Common myeloid progenitor, CD34-positive (primary cell): ENCODE data around the gene CYTL1. TPM values are rescaled to one million over a fixed set of nuclear protein-coding genes. Genes with fewer than 3 reads are reported as not detected.
"Not testable (repeated sequence)": the region's sequence is repeated elsewhere in the genome, so short reads cannot be mapped to it uniquely, and the experiment has no call there.

Experiments used
- CTCF ChIA-PET: fragments of 350-600 bp; sonication (Branson Sonifier 250); formaldehyde crosslinking; loops from one replicate; lab custom pipeline; 2021; ENCODE audit warnings: antibody characterized with exemption; lab: Charles Lee
- POLR2A ChIA-PET: fragments of 350-600 bp; sonication (Branson Sonifier 250); formaldehyde crosslinking; loops from one replicate; lab custom pipeline; 2021; ENCODE audit warnings: antibody characterized with exemption; lab: Charles Lee
- DNase-seq, 3 donors: peaks; one replicate each; pipeline versions ENCODE4 v3.0.0 to v3.0.0-alpha.2; 2013
- H3K27ac ChIP-seq, 2 experiments: 1 replicate in 1 of 2; 2 replicates in 1 of 2; pipeline ENCODE4 v1.7.0; 2013; ENCODE audit warnings: inconsistent platforms in 2 of 2, low read length in 2 of 2, mild to moderate bottlenecking in 2 of 2, low read depth in 1 of 2, moderate library complexity in 1 of 2; ENCODE audit not compliant: severe bottlenecking in 2 of 2, insufficient read depth in 1 of 2, poor library complexity in 1 of 2
- H3K27me3 ChIP-seq, 5 experiments: replicated peaks in 2 of 5; 1 replicate in 3 of 5; 2 replicates in 2 of 5; pipeline versions ENCODE4 v1.6.1 to v1.7.0; 2013; ENCODE audit warnings: low read length in 4 of 5, mild to moderate bottlenecking in 2 of 5, moderate library complexity in 2 of 5, inconsistent platforms in 1 of 5; ENCODE audit not compliant: insufficient read depth in 5 of 5, control insufficient read depth in 4 of 5
- H3K36me3 ChIP-seq, 4 experiments: 1 replicate in 2 of 4; 2 replicates in 2 of 4; pipeline versions ENCODE4 v1.6.1 to v1.7.0; 2013; ENCODE audit warnings: low read length in 3 of 4, control low read depth in 1 of 4, mild to moderate bottlenecking in 1 of 4; ENCODE audit not compliant: control insufficient read depth in 4 of 4, insufficient read depth in 4 of 4
- H3K4me1 ChIP-seq, 4 experiments: 1 replicate in 3 of 4; 2 replicates in 1 of 4; pipeline versions ENCODE4 v1.6.1 to v1.7.1; 2013; ENCODE audit warnings: low read length in 3 of 4, mild to moderate bottlenecking in 3 of 4, control low read depth in 1 of 4, inconsistent platforms in 1 of 4, moderate library complexity in 1 of 4; ENCODE audit not compliant: control insufficient read depth in 4 of 4, insufficient read depth in 4 of 4; ENCODE audit errors: control extremely low read depth in 1 of 4
- H3K4me3 ChIP-seq, 7 experiments: 1 replicate in 4 of 7; 2 replicates in 3 of 7; pipeline versions ENCODE4 v1.5.1 to v1.7.0; 2013; ENCODE audit warnings: mild to moderate bottlenecking in 7 of 7, low read length in 6 of 7, moderate library complexity in 6 of 7, inconsistent platforms in 2 of 7, low read depth in 2 of 7, control low read depth in 1 of 7; ENCODE audit not compliant: insufficient read depth in 4 of 7, control insufficient read depth in 1 of 7; ENCODE audit errors: extremely low read depth in 1 of 7
- H3K9me3 ChIP-seq, 5 experiments: 1 replicate in 4 of 5; 2 replicates in 1 of 5; pipeline versions ENCODE4 v1.6.1 to v1.7.1; 2013; ENCODE audit warnings: low read length in 4 of 5, mild to moderate bottlenecking in 2 of 5, inconsistent platforms in 1 of 5, low read depth in 1 of 5, moderate library complexity in 1 of 5; ENCODE audit not compliant: control insufficient read depth in 4 of 5, insufficient read depth in 2 of 5; ENCODE audit errors: control extremely low read depth in 1 of 5
- WGBS: methylation state at CpG from one replicate; pipeline ENCODE4 v1.1.5; 2013; ENCODE audit not compliant: insufficient coverage; 5-methylcytosine and 5-hydroxymethylcytosine counted together
- polyA plus RNA-seq: library from polyadenylated mRNA; unstranded; fragments of 120-200 nt; gene quantifications from one replicate; pipeline ENCODE4 v1.2.1, GENCODE V29; 2013

Gene CYTL1
- 166 TPM for polyA plus RNA-seq

- peak in 2 of 3 donors; percentile 49 to 72 for DNase-seq
- 0% methylated on average over 18 of the region's 28 CpGs for WGBS
- Histone ChIP-seq H3K36me3 (peaks cover 0 to 28% (median 7%) of the 10 kb centered on the region in 4 experiments), H3K4me3 (peak within 1 kb of the TSS; percentile 39 to 82 (median 71)), H3K9me3 (no peaks in the 10 kb centered on the region), H3K27ac (peak within 1 kb of the TSS in 1 of 2 experiments; percentile 51), H3K27me3 (no peaks in the 10 kb centered on the region), H3K4me1 (peaks cover 4 to 45% (median 25%) of the 10 kb centered on the region in 4 experiments)
- CTCF ChIA-PET: interaction anchor here (0.7 to 3.1 kb wide), 5 partner anchors 8 to 25 kb away, joined by 3 to 14 read pairs (median 4); no protein-coding TSS in a partner anchor
- POLR2A ChIA-PET: no interaction called here
These were observed at the start of gene CYTL1 for GRCh38 chr4:5019274-5019673. Gene CYTL1 (minus strand): TSS chr4:5019458. CDS start chr4:5019445, 13 bp downstream.

GRCh38 chr4:5067908-5068307 is 48.6 kb upstream of the CYTL1 start:
- POLR2A ChIA-PET: no interaction called here
- CTCF ChIA-PET: interaction anchor here (1.2 kb wide), 1 partner anchor 74 kb away, joined by 3 read pairs; no protein-coding TSS in a partner anchor

GRCh38 chr4:5066968-5067367 is 47.7 kb upstream of the CYTL1 start:
- peaks cover 0 to 16% (median 3%) of the 10 kb centered on the region in 5 experiments for H3K9me3 ChIP-seq
- H3K27ac ChIP-seq, H3K4me3 ChIP-seq, H3K27me3 ChIP-seq, H3K4me1 ChIP-seq, H3K36me3 ChIP-seq, CTCF ChIA-PET, POLR2A ChIA-PET, DNase-seq: not testable (repeated sequence)
- 83% methylated on average over 2 of the region's 3 CpGs for WGBS

More at GRCh38 chr4:5067908-5068307, 48.6 kb upstream of the CYTL1 start:
- Histone ChIP-seq H3K4me1 (no peaks in the 10 kb centered on the region), H3K36me3 (peaks cover 0 to 8% (median 0%) of the 10 kb centered on the region in 4 experiments), H3K4me3 (no peak overlapping the region), H3K27ac (no peak overlapping the region), H3K27me3 (no peaks in the 10 kb centered on the region), H3K9me3 (peaks cover 3 to 18% (median 3%) of the 10 kb centered on the region in 5 experiments)
- WGBS: 86% methylated on average over 1 of the region's 3 CpGs
- no peak for DNase-seq

- Histone ChIP-seq H3K4me3 (no peak overlapping the region), H3K36me3 (peaks cover 0 to 8% (median 0%) of the 10 kb centered on the region in 4 experiments), H3K9me3 (peaks cover 0 to 16% (median 3%) of the 10 kb centered on the region in 5 experiments), H3K27ac (no peak overlapping the region), H3K4me1 (no peaks in the 10 kb centered on the region), H3K27me3 (no peaks in the 10 kb centered on the region)
- ChIA-PET POLR2A (no interaction called here), CTCF (interaction anchor here (0.5 kb wide), 1 partner anchor 78 kb away, joined by 3 read pairs; no protein-coding TSS in a partner anchor)
- no peak for DNase-seq
- 92% methylated on average over 1 of the region's 3 CpGs for WGBS
These were observed 46.8 kb upstream of the CYTL1 start for GRCh38 chr4:5066101-5066500.

GRCh38 chr4:5055411-5055810 is 36.2 kb upstream of the CYTL1 start:
- DNase-seq: no peak
- Histone ChIP-seq H3K9me3 (peaks cover 0 to 9% (median 0%) of the 10 kb centered on the region in 5 experiments), H3K4me1 (peaks cover 0 to 26% (median 22%) of the 10 kb centered on the region in 4 experiments), H3K27me3 (no peaks in the 10 kb centered on the region), H3K36me3 (peaks cover 0 to 3% (median under 1%) of the 10 kb centered on the region in 4 experiments), H3K4me3 (no peak overlapping the region), H3K27ac (no peak overlapping the region)
- ChIA-PET POLR2A (no interaction called here), CTCF (no interaction called here)
- 93% methylated on average over 5 of the region's 5 CpGs for WGBS

GRCh38 chr4:5054532-5054931 is 35.3 kb upstream of the CYTL1 start:
- peaks cover 0 to 3% (median under 1%) of the 10 kb centered on the region in 4 experiments for H3K36me3 ChIP-seq
- H3K27ac ChIP-seq: no peak overlapping the region
- no peak overlapping the region for H3K4me3 ChIP-seq
- POLR2A ChIA-PET: no interaction called here
- peaks cover 0 to 4% (median 0%) of the 10 kb centered on the region in 5 experiments for H3K9me3 ChIP-seq
- WGBS: 97% methylated on average over 5 of the region's 5 CpGs
- CTCF ChIA-PET: interaction anchor here (0.8 kb wide), 1 partner anchor 60 kb away, joined by 3 read pairs; no protein-coding TSS in a partner anchor
- no peak for DNase-seq
- peaks cover 0 to 28% (median 24%) of the 10 kb centered on the region in 4 experiments for H3K4me1 ChIP-seq
- H3K27me3 ChIP-seq: no peaks in the 10 kb centered on the region
